GM11168 (cell line): Measurements from ENCODE around the gene IL19.

Experiments
- in situ Hi-C: fragments of 300-500 bp; cut with MboI; formaldehyde crosslinking; loops from one replicate; pipeline ENCODE4 v1.12.0; 2022; ENCODE audit warnings: low sequenced_read_pairs; ENCODE audit not compliant: unreplicated experiment

The IL19 gene

GRCh38 chr1:206823727-206824126 lies 53.2 kb downstream of the IL19 start:
- in situ Hi-C loops, result no loop called here

DNA sequence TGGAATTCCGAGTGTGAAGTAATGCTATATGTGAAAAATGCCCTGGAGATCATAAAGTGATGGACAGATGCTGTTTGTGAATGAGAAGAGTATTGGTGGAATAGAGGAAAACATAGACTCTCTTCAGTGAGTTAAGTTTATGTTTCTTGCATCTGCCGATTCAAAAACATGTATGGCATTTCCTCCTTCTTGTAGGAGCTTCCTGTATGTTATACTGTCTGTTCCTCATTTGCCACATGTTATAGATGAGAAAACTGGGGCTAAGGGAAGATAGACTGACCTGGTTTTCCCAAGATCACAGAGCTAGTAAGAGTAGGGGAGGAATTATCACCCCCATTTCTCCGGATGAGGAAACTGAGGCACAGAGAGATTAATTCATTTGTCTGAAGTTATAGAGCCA lies 53.8 kb downstream of the IL19 start:
- in situ Hi-C loops, result no loop called here

GRCh38 chr1:206826394-206826793 lies 55.8 kb downstream of the IL19 start:
- in situ Hi-C loops, result no loop called here

DNA sequence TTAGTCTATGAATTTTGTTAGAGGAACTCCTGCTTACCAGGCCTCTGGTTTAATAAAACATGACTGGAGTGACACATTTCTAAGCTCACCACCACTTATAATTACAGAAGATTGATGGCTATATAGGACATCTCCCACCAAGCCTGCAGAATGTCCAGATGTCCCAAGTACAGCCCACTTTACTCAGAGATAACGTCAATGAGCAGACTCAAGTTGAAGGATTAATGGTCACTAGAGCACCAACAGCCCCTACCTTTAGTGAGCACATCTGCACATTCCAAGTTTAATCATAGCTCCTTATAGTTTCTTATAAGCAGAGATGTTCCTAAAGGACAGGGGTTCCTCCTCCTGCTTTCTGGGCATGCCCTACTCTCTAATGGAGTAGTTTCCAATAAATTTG lies 57.5 kb downstream of the IL19 start:
- in situ Hi-C loops, result no loop called here

DNA sequence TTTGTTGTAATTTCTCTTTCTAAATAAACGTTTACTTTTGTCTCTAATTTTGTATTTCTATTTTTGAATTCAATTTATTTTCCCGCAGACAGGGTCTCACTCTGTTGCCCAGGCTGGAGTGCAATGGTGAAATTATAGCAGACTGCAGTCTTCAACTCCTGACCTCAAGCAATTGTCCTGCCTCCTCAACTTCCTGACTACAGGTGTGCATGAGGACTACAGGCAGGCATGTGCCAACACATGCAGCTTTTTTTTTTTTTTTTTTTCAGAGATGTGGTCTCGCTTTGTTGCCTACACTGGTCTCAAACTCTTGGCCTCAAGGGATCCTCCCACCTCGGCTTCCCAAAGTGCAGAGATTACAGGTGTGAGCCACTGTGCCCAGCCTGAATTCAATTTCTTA lies 58.2 kb downstream of the IL19 start:
- in situ Hi-C loops, result no loop called here

DNA sequence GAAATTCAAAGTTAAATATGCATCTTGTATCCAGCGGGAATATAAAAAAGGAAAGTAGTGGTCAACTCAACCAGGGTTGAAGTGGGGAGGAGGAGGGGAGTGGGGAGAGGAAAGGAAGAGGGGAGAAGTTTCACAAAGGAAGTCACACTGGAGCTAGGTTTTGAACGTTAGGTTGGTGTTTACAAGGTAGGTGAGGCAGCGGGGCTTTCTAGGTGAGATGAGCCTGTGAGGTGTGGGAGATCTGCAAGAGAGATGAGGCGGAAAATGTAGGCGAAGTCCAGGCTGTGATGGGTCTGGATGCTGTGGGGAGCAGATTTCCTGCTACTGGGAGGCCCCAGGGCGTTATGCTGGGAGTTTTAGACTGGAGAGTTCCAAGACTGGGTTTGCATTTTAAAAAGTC lies 58.7 kb downstream of the IL19 start:
- in situ Hi-C loops, result no loop called here

GRCh38 chr1:206829875-206830274 lies 59.3 kb downstream of the IL19 start:
- in situ Hi-C loops, result no loop called here

DNA sequence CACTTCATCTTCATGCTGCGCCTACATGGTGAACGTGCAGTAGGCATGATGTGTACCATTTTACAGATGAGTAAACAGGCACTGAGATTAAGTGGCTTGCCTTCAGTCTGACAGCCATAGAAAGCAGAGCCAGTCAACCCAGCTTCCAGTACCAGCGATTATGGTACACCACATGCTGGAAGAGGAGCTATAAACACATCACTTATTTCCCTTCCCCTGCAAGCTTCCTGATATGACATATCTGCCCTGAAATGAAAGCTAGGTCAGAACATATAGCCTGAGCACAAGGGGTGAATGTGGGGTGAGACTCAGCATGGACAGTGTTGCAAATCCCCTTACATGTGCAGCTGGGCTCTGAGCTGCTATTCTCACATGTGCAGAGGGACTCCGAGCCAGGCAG lies 61.1 kb downstream of the IL19 start:
- in situ Hi-C loops, result no loop called here

- in situ Hi-C loops, result no loop called here
Observed at GRCh38 chr1:206832352-206832880, 61.8 kb downstream of the IL19 start.

GRCh38 chr1:206833106-206833680 lies 62.6 kb downstream of the IL19 start:
- in situ Hi-C loops, result no loop called here

DNA sequence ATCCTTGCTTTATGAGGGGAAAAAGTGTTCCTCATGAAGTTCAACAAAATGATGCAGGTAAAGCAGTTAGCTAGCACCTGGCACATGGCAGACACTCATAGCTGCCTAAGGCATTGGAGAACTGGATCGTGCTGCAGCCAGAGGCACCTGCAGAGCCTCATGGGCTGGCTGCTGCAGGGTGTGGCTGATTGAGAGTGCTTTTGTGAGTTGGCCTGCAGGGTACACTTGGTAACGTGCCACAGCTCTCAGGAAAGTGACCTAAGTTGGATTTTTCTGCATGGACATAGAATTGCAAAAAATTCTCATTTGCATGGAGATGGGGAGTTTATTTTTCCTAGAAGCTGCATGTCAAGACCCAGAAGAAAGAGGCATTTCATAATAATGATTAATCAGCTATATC lies 63.2 kb downstream of the IL19 start:
- in situ Hi-C loops, result no loop called here

DNA sequence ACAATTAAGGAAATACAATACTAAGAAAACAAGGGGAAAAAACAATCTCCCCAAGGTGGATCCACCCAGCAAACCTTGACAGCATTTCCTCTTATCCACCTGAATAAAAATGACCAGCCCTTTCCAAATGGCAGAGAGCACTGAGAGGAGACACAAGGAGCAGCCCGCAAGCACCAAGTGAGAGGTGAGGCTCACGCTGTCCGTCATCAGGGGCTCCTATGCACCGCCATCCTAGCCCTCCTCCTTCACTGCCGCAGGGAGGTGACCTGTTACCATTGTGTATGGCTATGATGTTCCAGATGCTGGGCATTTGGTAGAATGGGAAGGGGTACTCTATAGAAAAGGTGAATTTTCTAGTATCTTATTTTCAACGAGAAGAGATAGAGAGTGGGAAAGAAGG lies 63.6 kb downstream of the IL19 start:
- in situ Hi-C loops, result no loop called here

DNA sequence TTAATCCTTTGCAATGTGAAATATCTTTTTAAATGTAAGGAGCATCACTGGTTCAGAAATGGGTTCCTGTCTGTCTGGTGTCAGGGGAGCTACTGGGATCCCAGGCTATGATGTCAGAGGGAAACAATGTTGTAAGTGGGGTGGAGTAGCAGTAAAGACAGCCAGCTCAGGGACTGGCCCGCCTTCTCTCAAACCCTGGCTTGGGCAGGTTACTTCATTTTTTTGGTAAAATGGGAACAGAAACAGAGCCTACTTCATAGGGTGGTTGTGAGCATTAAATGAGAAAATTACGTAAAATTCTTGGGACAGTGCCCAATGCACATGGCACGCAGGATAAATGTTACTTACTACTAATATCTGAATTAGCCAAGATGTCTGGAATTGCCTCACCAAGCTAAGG lies 64.1 kb downstream of the IL19 start:
- in situ Hi-C loops, result no loop called here

DNA sequence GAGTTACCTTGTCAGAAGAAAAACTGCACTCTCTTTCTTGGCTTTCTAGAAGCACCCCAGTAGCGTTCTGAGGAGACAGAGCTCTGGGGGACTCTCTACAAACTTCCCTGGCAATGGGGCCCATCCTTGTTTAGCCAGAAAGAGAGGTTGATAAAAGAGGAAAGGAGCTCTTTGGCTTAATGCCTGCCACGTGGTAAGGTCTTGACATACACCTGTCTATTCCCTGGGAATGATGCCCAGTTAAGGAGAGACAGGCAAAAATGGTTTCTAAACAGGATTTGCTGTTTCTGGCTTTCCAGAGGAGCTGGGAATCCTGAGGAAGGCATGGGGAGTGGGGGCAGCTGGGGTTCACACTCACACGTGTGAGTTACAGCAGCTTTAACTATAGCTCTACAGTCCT lies 64.6 kb downstream of the IL19 start:
- in situ Hi-C loops, result no loop called here

- in situ Hi-C loops, result no loop called here
Observed at GRCh38 chr1:206836111-206836510, 65.5 kb downstream of the IL19 start.

GRCh38 chr1:206839006-206839560 lies 68.5 kb downstream of the IL19 start:
- in situ Hi-C loops, result no loop called here

DNA sequence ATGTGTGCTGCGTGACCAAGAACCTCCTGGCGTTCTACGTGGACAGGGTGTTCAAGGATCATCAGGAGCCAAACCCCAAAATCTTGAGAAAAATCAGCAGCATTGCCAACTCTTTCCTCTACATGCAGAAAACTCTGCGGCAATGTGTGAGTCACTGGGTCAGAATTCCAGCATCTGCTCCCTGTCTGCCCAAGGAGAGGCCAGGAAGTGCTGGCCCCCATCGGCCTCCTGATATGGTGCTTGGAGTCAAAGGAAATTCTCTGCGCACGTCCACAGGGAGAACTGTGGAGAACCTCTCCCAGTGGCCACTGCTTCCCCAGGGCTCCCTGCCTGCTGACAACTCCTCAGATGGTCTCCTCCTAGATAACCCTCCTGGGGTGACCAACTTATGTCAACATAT lies 69.3 kb downstream of the IL19 start:
- in situ Hi-C loops, result no loop called here

- in situ Hi-C loops, result no loop called here
Observed at GRCh38 chr1:206841609-206842323, 71.2 kb downstream of the IL19 start.

- in situ Hi-C loops, result no loop called here
Observed at GRCh38 chr1:206842854-206843253, 72.3 kb downstream of the IL19 start.

GRCh38 chr1:206843626-206844025 lies 73.1 kb downstream of the IL19 start:
- in situ Hi-C loops, result no loop called here

DNA sequence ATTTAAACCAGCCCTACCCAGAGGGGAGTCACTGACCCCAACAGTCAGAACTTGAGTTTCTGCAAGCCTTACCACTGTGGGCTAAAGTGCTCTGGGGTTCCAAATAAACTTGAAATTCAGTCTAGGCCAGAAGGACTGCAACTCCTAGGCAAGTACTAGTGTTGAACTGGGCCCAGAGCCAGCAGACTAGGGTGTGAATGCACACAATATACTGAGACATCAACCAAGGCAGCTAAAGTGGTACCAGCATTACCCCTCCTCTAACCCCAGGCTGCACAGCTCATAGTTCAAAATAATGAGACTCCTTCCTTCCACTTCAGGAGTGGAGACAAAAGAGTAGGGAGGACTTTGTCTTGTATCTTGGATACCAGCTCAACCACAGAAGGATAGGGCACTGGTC lies 75.9 kb downstream of the IL19 start:
- in situ Hi-C loops, result no loop called here

GRCh38 chr1:206847337-206847834 lies 76.8 kb downstream of the IL19 start:
- in situ Hi-C loops, result no loop called here
